Adrenal gland (tissue), 12 donors: ENCODE measurements around the gene ZDHHC14. TPM values are rescaled to one million over a fixed set of nuclear protein-coding genes. Genes with fewer than 3 reads are reported as not detected.

ENCODE experiments used
- DNase-seq, 7 donors: peaks; one replicate each; pipeline ENCODE4 v3.0.0-alpha.2; 2019 to 2020
- H3K27ac ChIP-seq, 5 donors: fragments of 200-600 bp; sonication (generic) in 4 of 5; 1 replicate in 3 of 5; 2 replicates in 2 of 5; pipeline versions ENCODE4 v1.5.1 to v1.8.0; 2016 to 2020; ENCODE audit warnings: mild to moderate bottlenecking in 1 of 5
- H3K27me3 ChIP-seq: fragments of 200-600 bp; 2 replicates; pipeline ENCODE4 v1.8.0; 2021
- H3K36me3 ChIP-seq, 2 donors: fragments of 200-600 bp; replicated peaks in 1 of 2; 1 replicate in 1 of 2; 2 replicates in 1 of 2; pipeline versions ENCODE4 v1.5.1 to v1.8.0; 2018 to 2022
- H3K4me1 ChIP-seq, 2 donors: fragments of 200-600 bp; replicated peaks in 1 of 2; 1 replicate in 1 of 2; 2 replicates in 1 of 2; pipeline versions ENCODE4 v1.5.1 to v1.8.0; 2018 to 2021
- H3K4me3 ChIP-seq, 4 donors: fragments of 200-600 bp; sonication (generic) in 3 of 4; one replicate each; pipeline ENCODE4 v1.5.1; 2016 to 2018
- H3K9me3 ChIP-seq, 3 donors: fragments of 200-600 bp; sonication (generic) in 1 of 3; replicated peaks in 1 of 3; 1 replicate in 2 of 3; 2 replicates in 1 of 3; pipeline versions ENCODE4 v1.5.1 to v1.8.0; 2016 to 2021
- POLR2A ChIP-seq, 2 donors: fragments of 450-650 bp; IDR thresholded peaks; one replicate each; pipeline ENCODE4 v1.6.1; 2017; ENCODE audit warnings: antibody characterized with exemption in 2 of 2, mild to moderate bottlenecking in 2 of 2, moderate library complexity in 1 of 2
- WGBS, 4 donors: extraction: QIAGEN DNeasy Blood & Tissue Kit in 2 of 4; methylation state at CpG; one replicate each; pipeline versions ENCODE4 v1.1.5 to v1.1.7; 2013 to 2017; 5-methylcytosine and 5-hydroxymethylcytosine counted together
- intact Hi-C, 2 donors: fragments of 100-400 bp; cut with DNase I; formaldehyde crosslinking; loops; one replicate each; pipeline versions ENCODE4 v1.14.1 to v1.15.0; 2022 to 2023
- polyA plus RNA-seq, 3 donors: library from polyadenylated mRNA; stranded (reverse); fragments of 200-250 nt in 2 of 3; fragments of 350-450 nt in 1 of 3; fragmentation: Illumina TruSeq in 1 of 3; extraction: RNeasy Lipid Tissue Mini Kit (QIAGEN cat#74804) in 1 of 3; gene quantifications; one replicate each; pipeline ENCODE4 v1.2.3, GENCODE V29; 2013 to 2014
- total RNA-seq, 9 donors: library from RNA; depleted of rRNA in 4 of 9; stranded (reverse); fragments of >200 nt in 4 of 9; fragments of 120-200 nt in 1 of 9; fragmentation: NEBNext Ultra II Directional in 1 of 9; extraction: Animal tissue kit (Norgen Biotek cat#: 25700) in 1 of 9; gene quantifications; one replicate each; pipeline versions ENCODE4 v1.1.0 to v1.2.4, GENCODE V29; 2013 to 2023
- TF ChIP-seq, protein P1 (sequence below), 6 experiments: fragments of 450-650 bp in 4 of 6; fragments of 200-600 bp in 2 of 6; sonication (generic) in 1 of 6; IDR thresholded peaks; 1 replicate in 5 of 6; 2 replicates in 1 of 6; pipeline versions ENCODE4 v1.5.1 to v1.8.0; 2016 to 2021; ENCODE audit warnings: antibody characterized with exemption in 6 of 6, mild to moderate bottlenecking in 2 of 6, moderate library complexity in 1 of 6
- donor health status: healthy with polysubstance abuse.
- donor health status: Bipolar disorder and iron deficiency.
- donor health status: DM: yes; HTN: yes; CAD: no.
- donor health status: DM: no; HTN: no; CAD: no.
- donor health status: DM: no; HTN: no; CAD: no.
- donor health status: DM: yes; HTN: yes; CAD: no.

The ZDHHC14 gene
- total and polyA plus RNA-seq, 12 donors: 3.8 to 14.3 (median 8.8) TPM

- peak in 1 of 7 donors; percentile 21 for DNase-seq
- H3K4me3 ChIP-seq: no peak overlapping the region
- H3K4me1 ChIP-seq: peaks cover 6 to 8% of the 10 kb centered on the region in 2 donors
- no peaks in the 10 kb centered on the region for H3K9me3 ChIP-seq
- WGBS, 4 donors: 60 to 79% (median 77%) methylated on average over 4 of the region's 4 CpGs
- intact Hi-C loops: no loop called here
- H3K27me3 ChIP-seq: no peaks in the 10 kb centered on the region
- no peaks in the 10 kb centered on the region for H3K36me3 ChIP-seq
- no peak overlapping the region for H3K27ac ChIP-seq
- TF ChIP-seq, protein P1, sequence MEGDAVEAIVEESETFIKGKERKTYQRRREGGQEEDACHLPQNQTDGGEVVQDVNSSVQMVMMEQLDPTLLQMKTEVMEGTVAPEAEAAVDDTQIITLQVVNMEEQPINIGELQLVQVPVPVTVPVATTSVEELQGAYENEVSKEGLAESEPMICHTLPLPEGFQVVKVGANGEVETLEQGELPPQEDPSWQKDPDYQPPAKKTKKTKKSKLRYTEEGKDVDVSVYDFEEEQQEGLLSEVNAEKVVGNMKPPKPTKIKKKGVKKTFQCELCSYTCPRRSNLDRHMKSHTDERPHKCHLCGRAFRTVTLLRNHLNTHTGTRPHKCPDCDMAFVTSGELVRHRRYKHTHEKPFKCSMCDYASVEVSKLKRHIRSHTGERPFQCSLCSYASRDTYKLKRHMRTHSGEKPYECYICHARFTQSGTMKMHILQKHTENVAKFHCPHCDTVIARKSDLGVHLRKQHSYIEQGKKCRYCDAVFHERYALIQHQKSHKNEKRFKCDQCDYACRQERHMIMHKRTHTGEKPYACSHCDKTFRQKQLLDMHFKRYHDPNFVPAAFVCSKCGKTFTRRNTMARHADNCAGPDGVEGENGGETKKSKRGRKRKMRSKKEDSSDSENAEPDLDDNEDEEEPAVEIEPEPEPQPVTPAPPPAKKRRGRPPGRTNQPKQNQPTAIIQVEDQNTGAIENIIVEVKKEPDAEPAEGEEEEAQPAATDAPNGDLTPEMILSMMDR (IDR thresholded peaks at IDR 0.05): no peak
- TF ChIP-seq POLR2A (IDR thresholded peaks at IDR 0.05): no peak
These were observed 149.1 kb downstream of the ZDHHC14 start for GRCh38 chr6:157530126-157530525.

DNA sequence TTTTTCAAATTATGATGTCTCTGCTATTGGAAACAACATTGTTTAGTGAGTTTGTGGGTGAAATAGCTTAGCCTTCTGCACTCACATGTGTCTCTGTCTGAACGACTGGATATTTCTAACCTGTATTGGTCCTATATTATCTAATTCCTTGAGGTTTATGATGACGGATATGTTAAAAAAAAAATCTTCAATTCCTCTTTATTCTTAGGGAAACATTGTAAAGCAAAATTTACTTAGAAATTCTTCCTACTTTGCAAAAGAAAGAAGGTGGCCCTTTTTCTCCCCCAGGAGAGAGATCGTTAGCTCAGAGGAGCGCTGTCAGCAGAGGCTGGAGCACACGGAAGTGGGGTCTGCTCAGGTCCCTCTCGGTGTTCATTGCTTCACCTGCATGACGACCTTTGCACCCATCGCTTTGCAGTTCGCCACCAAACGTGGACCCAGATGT lies 149.8 kb downstream of the ZDHHC14 start:
- intact Hi-C loops: no loop called here
- no peak overlapping the region for H3K27ac ChIP-seq
- H3K4me3 ChIP-seq: no peak overlapping the region
- WGBS, 4 donors: 86 to 94% (median 91%) methylated on average over 9 to 10 of the region's 10 CpGs
- no peak for DNase-seq
- H3K27me3 ChIP-seq: no peaks in the 10 kb centered on the region
- TF ChIP-seq POLR2A (IDR thresholded peaks at IDR 0.05): no peak
- TF ChIP-seq, protein P1 (IDR thresholded peaks at IDR 0.05): no peak
- peaks cover 12 to 14% of the 10 kb centered on the region in 2 donors for H3K4me1 ChIP-seq
- no peaks in the 10 kb centered on the region for H3K9me3 ChIP-seq
- H3K36me3 ChIP-seq: no peaks in the 10 kb centered on the region

- H3K4me1 ChIP-seq: peaks cover 14 to 18% of the 10 kb centered on the region in 2 donors
- 85 to 91% (median 87%) methylated on average over 18 to 25 of the region's 25 CpGs for WGBS, 4 donors
- intact Hi-C loops: no loop called here
- TF ChIP-seq, protein P1 (IDR thresholded peaks at IDR 0.05): no peak
- TF ChIP-seq POLR2A (IDR thresholded peaks at IDR 0.05): no peak
- no peak overlapping the region for H3K4me3 ChIP-seq
- H3K36me3 ChIP-seq: no peaks in the 10 kb centered on the region
- peak in 1 of 7 donors; percentile 46 for DNase-seq
- no peaks in the 10 kb centered on the region for H3K9me3 ChIP-seq
- H3K27ac ChIP-seq: no peak overlapping the region
- H3K27me3 ChIP-seq: no peaks in the 10 kb centered on the region
These were observed 150.4 kb downstream of the ZDHHC14 start for GRCh38 chr6:157531169-157531985.

GRCh38 chr6:157531986-157532365 lies 151.0 kb downstream of the ZDHHC14 start:
- Histone ChIP-seq H3K27me3 (no peaks in the 10 kb centered on the region), H3K4me3 (no peak overlapping the region), H3K9me3 (no peaks in the 10 kb centered on the region), H3K4me1 (peaks cover 14 to 20% of the 10 kb centered on the region in 2 donors), H3K27ac (no peak overlapping the region), H3K36me3 (no peaks in the 10 kb centered on the region)
- no peak for DNase-seq
- WGBS, 4 donors: 77 to 98% (median 97%) methylated on average over 1 to 3 of the region's 3 CpGs
- intact Hi-C loops: no loop called here
- TF ChIP-seq, protein P1 (IDR thresholded peaks at IDR 0.05): no peak
